OCI-LY7 (cell line): ENCODE results near the gene TNRC6C. TPM values are rescaled to one million over a fixed set of nuclear protein-coding genes. Genes with fewer than 3 reads are reported as not detected.

ENCODE experiments used
- BruUV-seq: library from RNA; stranded (reverse); fragments of 400-500 nt; replicated peaks from 2 replicates; lab custom pipeline; 2021; lab: Mats Ljungman, UMichigan
- CTCF ChIA-PET: fragments of 300-600 bp; sonication (Branson Sonifier 250); formaldehyde crosslinking; loops from one replicate; lab custom pipeline; 2022; ENCODE audit warnings: antibody characterized with exemption; ENCODE audit not compliant: unreplicated experiment; lab: Charles Lee
- POLR2A ChIA-PET: fragments of 300-600 bp; sonication (Branson Sonifier 250); formaldehyde crosslinking; loops from one replicate; lab custom pipeline; 2022; ENCODE audit warnings: antibody characterized with exemption; lab: Charles Lee
- DNase-seq: peaks from one replicate; pipeline ENCODE4 v3.0.0-alpha.2; 2015; ENCODE audit warnings: low spot score
- H2AFZ ChIP-seq: fragments of 200-600 bp; sonication (generic), shearing (Covaris generic); 2 replicates; pipeline ENCODE4 v1.6.1; 2014; ENCODE audit warnings: mild to moderate bottlenecking, antibody characterized with exemption, low read length, moderate library complexity
- H3K27ac ChIP-seq: fragments of 200-600 bp; sonication (generic); 2 replicates; pipeline ENCODE4 v1.5.1; 2014; ENCODE audit warnings: mixed run types, low read depth, mild to moderate bottlenecking, moderate library complexity, low read length, inconsistent platforms; ENCODE audit not compliant: poor library complexity, severe bottlenecking
- H3K36me3 ChIP-seq: fragments of 200-600 bp; sonication (generic); 2 replicates; pipeline ENCODE4 v1.6.1; 2014; ENCODE audit warnings: mild to moderate bottlenecking, antibody characterized with exemption, low read length, moderate library complexity, mixed read lengths; ENCODE audit not compliant: insufficient read depth
- H3K4me1 ChIP-seq: fragments of 200-600 bp; sonication (generic); 2 replicates; pipeline ENCODE4 v1.5.1; 2014; ENCODE audit warnings: mild to moderate bottlenecking, low read length; ENCODE audit not compliant: insufficient read depth, poor library complexity, severe bottlenecking
- H3K4me2 ChIP-seq: fragments of 200-600 bp; sonication (generic); 2 replicates; pipeline ENCODE4 v1.6.1; 2014; ENCODE audit warnings: mild to moderate bottlenecking, low read length
- H3K4me3 ChIP-seq: fragments of 200-600 bp; sonication (generic); 2 replicates; pipeline ENCODE4 v1.5.1; 2014; ENCODE audit warnings: mild to moderate bottlenecking, low read depth, low read length; ENCODE audit not compliant: poor library complexity, severe bottlenecking
- H3K79me2 ChIP-seq: fragments of 200-600 bp; sonication (generic); 2 replicates; pipeline ENCODE4 v1.6.1; 2016; ENCODE audit warnings: low read depth, mild to moderate bottlenecking, low read length, moderate library complexity, mixed read lengths; ENCODE audit not compliant: insufficient read depth
- H3K9me2 ChIP-seq: fragments of 200-600 bp; sonication (generic); 2 replicates; pipeline ENCODE4 v1.6.1; 2016; ENCODE audit warnings: mild to moderate bottlenecking, low read length, mixed read lengths; ENCODE audit not compliant: insufficient read depth
- H3K9me3 ChIP-seq: fragments of 200-600 bp; sonication (generic); 2 replicates; pipeline ENCODE4 v1.6.1; 2014; ENCODE audit warnings: mild to moderate bottlenecking, mixed run types, low read length, mixed read lengths
- H4K20me1 ChIP-seq: fragments of 200-600 bp; sonication (generic); 2 replicates; pipeline ENCODE4 v1.6.1; 2014; ENCODE audit warnings: mild to moderate bottlenecking, antibody characterized with exemption, low read length, moderate library complexity, mixed read lengths; ENCODE audit not compliant: insufficient read depth
- CTCF ChIP-seq: fragments of 200-600 bp; sonication (generic); conservative IDR thresholded peaks from 2 replicates; pipeline ENCODE4 v1.5.1; 2014; ENCODE audit warnings: mild to moderate bottlenecking, antibody characterized with exemption, low read length, moderate library complexity, mixed read lengths
- EZH2phosphoT487 ChIP-seq: fragments of 200-600 bp; sonication (generic); IDR thresholded peaks from 2 replicates; pipeline ENCODE4 v1.6.1; 2018; ENCODE audit warnings: low read depth, borderline replicate concordance, mild to moderate bottlenecking, mixed run types, antibody characterized with exemption, low read length, moderate library complexity, mixed read lengths
- intact Hi-C: fragments of 100-400 bp; cut with micrococcal nuclease; formaldehyde crosslinking; loops from one replicate; pipeline ENCODE4 v1.10.0; 2022; ENCODE audit not compliant: unreplicated experiment
- total RNA-seq, 2 experiments: library from RNA; depleted of rRNA in 1 of 2; stranded (reverse); fragments of >200 nt in 1 of 2; shearing (Covaris generic) in 1 of 2; gene quantifications; 2 replicates each; pipeline ENCODE4 v1.2.3, GENCODE V29; 2014 to 2022

TNRC6C gene
- total RNA-seq, 2 experiments from 2014 or later = 8.5 to 25.2 TPM

DNA sequence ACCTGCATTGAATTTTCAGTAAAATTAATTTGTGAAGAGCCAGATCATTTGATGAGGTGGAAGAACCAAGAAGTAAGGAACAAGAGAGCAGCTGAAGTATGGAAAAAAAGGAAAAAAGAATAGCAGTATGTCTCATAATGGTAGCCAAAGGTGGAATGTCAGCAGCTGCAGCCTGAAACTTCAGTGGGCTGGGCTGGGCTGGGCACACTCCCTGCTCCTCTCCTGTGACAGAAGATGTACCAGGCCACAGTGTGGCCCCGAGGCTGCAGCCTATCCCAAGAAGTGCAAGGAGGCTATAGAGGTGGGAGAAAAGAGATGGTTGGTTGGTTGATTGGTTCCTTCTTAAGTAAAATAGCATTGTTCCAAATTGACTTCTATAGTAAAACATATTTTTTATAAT is 84.5 kb downstream of the TNRC6C start:
- Histone ChIP-seq H3K27ac (no peak overlapping the region), H3K36me3 (no peaks in the 10 kb centered on the region), H3K4me2 (no peak overlapping the region), H4K20me1 (no peaks in the 10 kb centered on the region), H3K4me3 (no peak overlapping the region), H3K9me3 (no peaks in the 10 kb centered on the region), H3K9me2 (no peaks in the 10 kb centered on the region), H3K4me1 (no peaks in the 10 kb centered on the region), H3K79me2 (no peaks in the 10 kb centered on the region), H2AFZ (no peak overlapping the region)
- ChIA-PET POLR2A (interaction anchor here (0.6 to 0.9 kb wide), 2 partner anchors 14 to 549 kb away, joined by 3 read pairs; no protein-coding TSS in a partner anchor), CTCF (no interaction called here)
- intact Hi-C loops = no loop called here
- no peak for DNase-seq
- no TSS peak for BruUV-seq
- TF ChIP-seq CTCF (no peak), EZH2phosphoT487 (no peak)

DNA sequence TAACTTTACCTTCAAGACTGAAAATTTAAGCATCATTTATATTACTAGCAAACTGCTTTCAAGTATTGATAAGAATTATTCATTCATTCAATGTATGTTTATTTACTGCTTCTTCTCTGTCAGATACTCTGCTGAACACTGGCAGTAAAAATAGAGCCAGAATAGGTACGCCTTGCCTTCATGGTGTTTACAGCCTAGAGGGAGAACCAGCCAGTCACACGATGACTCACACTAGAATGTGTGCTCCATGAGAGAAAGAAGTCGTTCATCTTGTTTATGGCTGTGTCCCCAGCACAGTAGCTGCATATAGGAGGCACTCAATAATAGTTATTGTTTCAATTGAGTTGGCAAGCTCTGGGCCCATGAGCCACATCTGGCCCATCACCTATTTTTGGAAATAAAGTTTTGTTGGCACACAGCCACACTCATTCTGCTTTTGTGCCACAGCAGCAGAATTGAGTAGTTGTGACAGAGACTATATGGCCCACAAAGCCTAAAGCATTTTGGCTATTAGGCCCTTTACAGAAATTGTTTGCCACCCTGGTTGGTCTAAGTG is 85.9 kb downstream of the TNRC6C start:
- no peaks in the 10 kb centered on the region for H3K9me3 ChIP-seq
- intact Hi-C loops = no loop called here
- CTCF ChIA-PET = no interaction called here
- H4K20me1 ChIP-seq = no peaks in the 10 kb centered on the region
- no peaks in the 10 kb centered on the region for H3K9me2 ChIP-seq
- H3K4me2 ChIP-seq = no peak overlapping the region
- no peak for TF ChIP-seq CTCF
- no peak for TF ChIP-seq EZH2phosphoT487
- POLR2A ChIA-PET = no interaction called here
- DNase-seq = no peak
- no peak overlapping the region for H3K27ac ChIP-seq
- H3K79me2 ChIP-seq = no peaks in the 10 kb centered on the region
- no peak overlapping the region for H2AFZ ChIP-seq
- BruUV-seq = no TSS peak
- no peaks in the 10 kb centered on the region for H3K4me1 ChIP-seq
- H3K36me3 ChIP-seq = peaks cover 9% of the 10 kb centered on the region
- no peak overlapping the region for H3K4me3 ChIP-seq

GRCh38 chr17:78045316-78045715 is 86.8 kb downstream of the TNRC6C start:
- DNase-seq = no peak
- Histone ChIP-seq H3K79me2 (no peaks in the 10 kb centered on the region), H3K4me1 (no peaks in the 10 kb centered on the region), H3K36me3 (peaks cover 18% of the 10 kb centered on the region), H4K20me1 (no peaks in the 10 kb centered on the region), H3K9me2 (no peaks in the 10 kb centered on the region), H2AFZ (no peak overlapping the region), H3K4me3 (no peak overlapping the region), H3K4me2 (no peak overlapping the region), H3K27ac (no peak overlapping the region), H3K9me3 (no peaks in the 10 kb centered on the region)
- TF ChIP-seq CTCF (no peak), EZH2phosphoT487 (no peak)
- intact Hi-C loops = no loop called here
- no TSS peak for BruUV-seq
- ChIA-PET CTCF (no interaction called here), POLR2A (no interaction called here)
